Measurements from ENCODE around the gene FMO5. TPM values are rescaled to one million over a fixed set of nuclear protein-coding genes. Genes with fewer than 3 reads are reported as not detected.

The FMO5 gene
- total RNA-seq, 1 donor from 2014 or later = 0.82 TPM

DNA sequence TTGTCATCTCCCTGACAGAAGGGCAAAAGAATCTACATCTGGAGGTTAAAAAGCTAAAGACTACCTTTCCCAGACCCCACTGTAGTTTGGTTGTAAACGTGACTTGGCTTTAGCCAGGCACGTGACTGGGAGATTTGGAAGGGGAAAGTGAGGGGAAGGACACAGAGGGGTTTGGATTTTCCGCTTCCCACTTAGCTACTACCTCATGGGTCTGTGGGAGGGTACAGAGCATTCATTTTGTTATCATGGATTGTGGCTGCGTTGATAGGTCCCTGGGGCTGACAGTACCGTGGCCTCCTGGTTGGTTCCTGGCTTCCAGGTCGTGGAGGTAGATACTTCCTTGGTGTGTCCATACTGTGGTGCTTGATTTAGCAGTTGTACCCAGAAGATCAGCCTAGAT lies 20.0 kb upstream of the FMO5 start:
- H3K27me3 ChIP-seq = peaks cover 9% of the 10 kb centered on the region
- no peak overlapping the region for H3K27ac ChIP-seq
- H3K4me1 ChIP-seq = peaks cover 35% of the 10 kb centered on the region
- peak overlapping the region; percentile 94 for H3K4me3 ChIP-seq
- H3F3A ChIP-seq (ENCODE audit: low read depth) = peaks cover 19% of the 10 kb centered on the region
- H3K36me3 ChIP-seq = peaks cover 8% of the 10 kb centered on the region
- H2AFZ ChIP-seq (replicated peaks) = no peak overlapping the region
- peaks cover 23% of the 10 kb centered on the region for H3K36me3 Mint-ChIP-seq
- H3K9me3 Mint-ChIP-seq = peaks cover 19% of the 10 kb centered on the region
- no peak for DNase-seq (ENCODE audit: low spot score)
- H3K4me2 ChIP-seq = peak overlapping the region; percentile 89
- no peaks in the 10 kb centered on the region for H3K9me3 ChIP-seq (ENCODE audit: low read depth)
- peaks cover 24% of the 10 kb centered on the region for H4K20me1 ChIP-seq (ENCODE audit: low read depth)
- H3K27me3 Mint-ChIP-seq (ENCODE audit: insufficient read depth, low read depth) = peaks cover 2% of the 10 kb centered on the region
- H3K4me1 Mint-ChIP-seq = peaks cover 26% of the 10 kb centered on the region
- no peak for TF ChIP-seq EZH2 (IDR thresholded peaks at IDR 0.05)
- TF ChIP-seq EZH2phosphoT487 (IDR thresholded peaks at IDR 0.05) = no peak
- TF ChIP-seq, protein P1, sequence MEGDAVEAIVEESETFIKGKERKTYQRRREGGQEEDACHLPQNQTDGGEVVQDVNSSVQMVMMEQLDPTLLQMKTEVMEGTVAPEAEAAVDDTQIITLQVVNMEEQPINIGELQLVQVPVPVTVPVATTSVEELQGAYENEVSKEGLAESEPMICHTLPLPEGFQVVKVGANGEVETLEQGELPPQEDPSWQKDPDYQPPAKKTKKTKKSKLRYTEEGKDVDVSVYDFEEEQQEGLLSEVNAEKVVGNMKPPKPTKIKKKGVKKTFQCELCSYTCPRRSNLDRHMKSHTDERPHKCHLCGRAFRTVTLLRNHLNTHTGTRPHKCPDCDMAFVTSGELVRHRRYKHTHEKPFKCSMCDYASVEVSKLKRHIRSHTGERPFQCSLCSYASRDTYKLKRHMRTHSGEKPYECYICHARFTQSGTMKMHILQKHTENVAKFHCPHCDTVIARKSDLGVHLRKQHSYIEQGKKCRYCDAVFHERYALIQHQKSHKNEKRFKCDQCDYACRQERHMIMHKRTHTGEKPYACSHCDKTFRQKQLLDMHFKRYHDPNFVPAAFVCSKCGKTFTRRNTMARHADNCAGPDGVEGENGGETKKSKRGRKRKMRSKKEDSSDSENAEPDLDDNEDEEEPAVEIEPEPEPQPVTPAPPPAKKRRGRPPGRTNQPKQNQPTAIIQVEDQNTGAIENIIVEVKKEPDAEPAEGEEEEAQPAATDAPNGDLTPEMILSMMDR (IDR thresholded peaks at IDR 0.05) = no peak
- H3K27ac Mint-ChIP-seq = peak overlapping the region; percentile 54
- peaks cover 72% of the 10 kb centered on the region for H3K79me2 ChIP-seq (ENCODE audit: low read depth)
- peak overlapping the region; percentile 50 for H3K4me3 Mint-ChIP-seq
- H3K9ac ChIP-seq = no peak overlapping the region

DNA sequence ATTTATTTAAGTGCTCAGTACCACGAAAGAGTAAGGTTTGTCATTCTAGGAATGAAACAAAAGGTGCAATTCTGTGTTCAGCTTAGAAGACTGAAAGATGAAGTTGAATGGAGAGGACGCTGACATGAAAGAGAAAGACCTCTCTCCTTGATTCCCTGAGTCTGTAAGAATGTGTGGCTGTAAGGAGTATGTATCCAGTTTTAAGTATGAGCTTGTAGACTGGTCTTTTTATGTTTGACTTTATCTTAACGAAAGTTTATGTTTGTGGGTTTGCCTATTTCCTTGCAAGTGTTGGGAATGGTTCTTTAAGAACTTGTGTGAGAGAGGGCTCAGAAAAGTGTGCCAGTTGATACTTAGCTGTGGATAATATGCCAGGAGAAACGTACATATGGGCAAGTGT lies 18.7 kb upstream of the FMO5 start:
- peaks cover 11% of the 10 kb centered on the region for H3K9me3 Mint-ChIP-seq
- H3K9ac ChIP-seq = peak overlapping the region; percentile 72
- H3K4me1 Mint-ChIP-seq = peaks cover 29% of the 10 kb centered on the region
- peak overlapping the region; percentile 94 for H3K4me3 ChIP-seq
- H3K36me3 ChIP-seq = peaks cover 5% of the 10 kb centered on the region
- peaks cover 2% of the 10 kb centered on the region for H3K27me3 Mint-ChIP-seq (ENCODE audit: insufficient read depth, low read depth)
- H4K20me1 ChIP-seq (ENCODE audit: low read depth) = peaks cover 24% of the 10 kb centered on the region
- H3K27ac Mint-ChIP-seq = peak overlapping the region; percentile 23
- TF ChIP-seq, protein P1 (IDR thresholded peaks at IDR 0.05) = no peak
- TF ChIP-seq EZH2 (IDR thresholded peaks at IDR 0.05) (no peak), EZH2phosphoT487 (IDR thresholded peaks at IDR 0.05) (no peak)
- H3K9me3 ChIP-seq (ENCODE audit: low read depth) = no peaks in the 10 kb centered on the region
- peaks cover 59% of the 10 kb centered on the region for H3K79me2 ChIP-seq (ENCODE audit: low read depth)
- H3F3A ChIP-seq (ENCODE audit: low read depth) = peaks cover 19% of the 10 kb centered on the region
- H3K27ac ChIP-seq = no peak overlapping the region
- H3K4me3 Mint-ChIP-seq = peak overlapping the region; percentile 97
- H3K4me1 ChIP-seq = peaks cover 37% of the 10 kb centered on the region
- H2AFZ ChIP-seq (replicated peaks) = peak overlapping the region; percentile 89
- DNase-seq (ENCODE audit: low spot score) = no peak
- H3K4me2 ChIP-seq = peak overlapping the region; percentile 89
- H3K27me3 ChIP-seq = peaks cover 9% of the 10 kb centered on the region
- peaks cover 16% of the 10 kb centered on the region for H3K36me3 Mint-ChIP-seq

DNA sequence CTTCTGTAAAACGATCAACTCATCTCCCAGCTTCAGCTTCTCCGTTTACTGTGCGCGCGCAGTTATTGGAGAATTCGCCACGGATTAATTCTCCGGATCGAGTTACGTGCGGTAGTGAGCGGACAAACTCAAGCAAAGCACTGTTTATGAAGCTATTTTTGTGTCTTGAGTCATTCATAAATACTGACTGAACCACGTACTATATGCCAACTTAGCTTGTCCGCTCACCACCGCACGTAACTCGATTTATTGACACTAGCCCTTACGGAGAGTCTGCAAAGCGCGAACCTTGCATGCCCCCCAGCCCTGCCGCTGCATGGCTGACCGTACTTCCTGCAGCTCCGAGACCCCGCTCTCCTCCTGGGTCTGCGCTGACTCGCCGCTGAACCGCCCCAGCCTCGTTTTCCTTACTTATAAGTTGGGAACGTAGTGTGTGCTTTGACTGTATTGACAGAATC lies 18.1 kb upstream of the FMO5 start:
- Histone ChIP-seq H3K9me3 (ENCODE audit: low read depth) (no peaks in the 10 kb centered on the region), H3K79me2 (ENCODE audit: low read depth) (peaks cover 53% of the 10 kb centered on the region), H3K36me3 (no peaks in the 10 kb centered on the region), H3K4me2 (peak overlapping the region; percentile 89), H4K20me1 (ENCODE audit: low read depth) (peaks cover 24% of the 10 kb centered on the region), H3K27me3 (peaks cover 9% of the 10 kb centered on the region), H2AFZ (replicated peaks) (peak overlapping the region; percentile 89), H3K27ac (no peak overlapping the region), H3K4me3 (peak overlapping the region; percentile 94), H3K9ac (peak overlapping the region; percentile 72), H3F3A (ENCODE audit: low read depth) (peaks cover 19% of the 10 kb centered on the region), H3K4me1 (peaks cover 37% of the 10 kb centered on the region)
- Mint-ChIP-seq H3K36me3 (peaks cover 14% of the 10 kb centered on the region), H3K27ac (peak overlapping the region; percentile 61), H3K27me3 (ENCODE audit: insufficient read depth, low read depth) (peaks cover 2% of the 10 kb centered on the region), H3K9me3 (peaks cover 9% of the 10 kb centered on the region), H3K4me3 (peak overlapping the region; percentile 97), H3K4me1 (peaks cover 29% of the 10 kb centered on the region)
- peak; percentile 68 for DNase-seq (ENCODE audit: low spot score)
- TF ChIP-seq, protein P1 (IDR thresholded peaks at IDR 0.05) = no peak
- TF ChIP-seq EZH2phosphoT487 (IDR thresholded peaks at IDR 0.05) (no peak), EZH2 (IDR thresholded peaks at IDR 0.05) (no peak)

Data from neural progenitor cell (in vitro differentiated cells).